Cardiac muscle cell (in vitro differentiated cells and primary cell): ENCODE measurements around the gene BTBD8. TPM values are rescaled to one million over a fixed set of nuclear protein-coding genes. Genes with fewer than 3 reads are reported as not detected.

Source experiments
- DNase-seq, 2 donors: peaks; one replicate each; pipeline versions ENCODE4 v3.0.0 to v3.0.0-alpha.2; 2010 to 2017; ENCODE audit warnings: low read depth in 1 of 2, low spot score in 1 of 2
- H3K27ac ChIP-seq: fragments of 200-600 bp; sonication (generic); 2 replicates; pipeline ENCODE4 v1.5.1; 2016
- H3K27me3 ChIP-seq: fragments of 200-600 bp; sonication (generic); 2 replicates; pipeline ENCODE4 v1.6.0; 2016; ENCODE audit warnings: control low read depth
- H3K36me3 ChIP-seq: fragments of 200-600 bp; sonication (generic); 2 replicates; pipeline ENCODE4 v1.5.1; 2016; ENCODE audit warnings: control low read depth
- H3K4me1 ChIP-seq: fragments of 200-600 bp; sonication (generic); 2 replicates; pipeline ENCODE4 v1.8.1; 2017; ENCODE audit warnings: low read depth, mild to moderate bottlenecking, mixed run types
- H3K4me3 ChIP-seq: fragments of 200-600 bp; sonication (generic); 2 replicates; pipeline ENCODE4 v1.5.1; 2016; ENCODE audit warnings: mild to moderate bottlenecking
- H3K9me3 ChIP-seq: fragments of 200-600 bp; sonication (generic); 2 replicates; pipeline ENCODE4 v1.5.1; 2017; ENCODE audit warnings: low read depth, mild to moderate bottlenecking, control low read depth
- polyA plus RNA-seq: library from polyadenylated mRNA; unstranded; fragments of >200 nt; fragmentation: Nextera tagmentation; extraction: Ambion mirVana; gene quantifications from 2 replicates; pipeline ENCODE4 v1.2.1, GENCODE V29; 2016
- total RNA-seq: library from RNA; depleted of rRNA; stranded (reverse); fragments of >200 nt; gene quantifications from 2 replicates; pipeline ENCODE4 v1.2.3, GENCODE V29; 2016
- TF ChIP-seq, protein P1 (sequence below): IDR thresholded peaks from 2 replicates; pipeline ENCODE4 v1.5.1; 2012; ENCODE audit warnings: low read depth, mild to moderate bottlenecking, low read length

BTBD8 gene
- total and polyA plus RNA-seq, 2 experiments from 2014 or later, result 3.1 to 6.6 TPM

DNA sequence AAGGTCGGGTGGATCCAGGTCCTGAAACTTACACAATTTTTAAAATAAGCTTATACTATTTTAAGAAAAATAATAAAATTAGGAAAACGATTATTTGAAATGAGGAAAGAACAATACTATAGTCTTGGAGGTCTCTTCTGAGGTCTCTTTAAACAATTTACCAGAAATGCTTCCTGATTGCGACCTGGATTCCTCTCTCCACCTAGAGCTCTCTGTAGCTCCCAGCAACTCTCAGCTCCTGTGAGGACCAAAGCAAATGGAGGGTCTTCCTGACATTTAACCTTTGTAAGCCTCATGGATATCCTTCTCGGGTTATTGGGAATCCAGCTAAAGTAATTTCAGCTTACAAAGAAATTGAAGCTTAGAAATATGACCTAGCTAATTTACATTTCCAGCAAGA, 886 bp downstream of the BTBD8 start:
- Histone ChIP-seq H3K36me3 (no peaks in the 10 kb centered on the region), H3K27me3 (no peaks in the 10 kb centered on the region), H3K4me3 (peak overlapping the region; percentile 78), H3K9me3 (no peaks in the 10 kb centered on the region), H3K27ac (peak overlapping the region; percentile 73), H3K4me1 (no peaks in the 10 kb centered on the region)
- DNase-seq, result no peak
- TF ChIP-seq, protein P1, sequence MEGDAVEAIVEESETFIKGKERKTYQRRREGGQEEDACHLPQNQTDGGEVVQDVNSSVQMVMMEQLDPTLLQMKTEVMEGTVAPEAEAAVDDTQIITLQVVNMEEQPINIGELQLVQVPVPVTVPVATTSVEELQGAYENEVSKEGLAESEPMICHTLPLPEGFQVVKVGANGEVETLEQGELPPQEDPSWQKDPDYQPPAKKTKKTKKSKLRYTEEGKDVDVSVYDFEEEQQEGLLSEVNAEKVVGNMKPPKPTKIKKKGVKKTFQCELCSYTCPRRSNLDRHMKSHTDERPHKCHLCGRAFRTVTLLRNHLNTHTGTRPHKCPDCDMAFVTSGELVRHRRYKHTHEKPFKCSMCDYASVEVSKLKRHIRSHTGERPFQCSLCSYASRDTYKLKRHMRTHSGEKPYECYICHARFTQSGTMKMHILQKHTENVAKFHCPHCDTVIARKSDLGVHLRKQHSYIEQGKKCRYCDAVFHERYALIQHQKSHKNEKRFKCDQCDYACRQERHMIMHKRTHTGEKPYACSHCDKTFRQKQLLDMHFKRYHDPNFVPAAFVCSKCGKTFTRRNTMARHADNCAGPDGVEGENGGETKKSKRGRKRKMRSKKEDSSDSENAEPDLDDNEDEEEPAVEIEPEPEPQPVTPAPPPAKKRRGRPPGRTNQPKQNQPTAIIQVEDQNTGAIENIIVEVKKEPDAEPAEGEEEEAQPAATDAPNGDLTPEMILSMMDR, result no peak

DNA sequence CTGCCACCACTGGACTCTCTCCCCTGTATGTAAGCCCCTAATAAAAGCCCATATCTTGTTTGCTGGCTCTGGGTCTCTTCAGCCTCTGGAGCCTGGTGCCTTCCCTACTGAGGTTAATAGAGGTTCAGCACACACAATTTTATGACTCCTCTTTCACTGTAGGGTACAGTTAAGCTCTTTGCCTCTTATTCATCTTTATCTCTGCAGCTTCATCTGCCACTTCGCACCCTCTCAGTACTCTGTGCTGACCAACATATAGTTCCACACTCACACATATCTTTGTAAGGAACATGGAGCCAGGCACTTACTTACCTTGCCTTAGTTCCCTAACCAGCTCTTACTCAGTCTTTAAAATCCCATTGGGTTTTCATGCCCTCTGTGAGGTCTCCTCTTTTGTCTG, 4.5 kb downstream of the BTBD8 start:
- no peak overlapping the region for H3K4me3 ChIP-seq
- no peak for DNase-seq
- no peaks in the 10 kb centered on the region for H3K4me1 ChIP-seq
- H3K27me3 ChIP-seq, result no peaks in the 10 kb centered on the region
- TF ChIP-seq, protein P1, result no peak
- H3K9me3 ChIP-seq, result no peaks in the 10 kb centered on the region
- no peak overlapping the region for H3K27ac ChIP-seq
- H3K36me3 ChIP-seq, result no peaks in the 10 kb centered on the region

DNA sequence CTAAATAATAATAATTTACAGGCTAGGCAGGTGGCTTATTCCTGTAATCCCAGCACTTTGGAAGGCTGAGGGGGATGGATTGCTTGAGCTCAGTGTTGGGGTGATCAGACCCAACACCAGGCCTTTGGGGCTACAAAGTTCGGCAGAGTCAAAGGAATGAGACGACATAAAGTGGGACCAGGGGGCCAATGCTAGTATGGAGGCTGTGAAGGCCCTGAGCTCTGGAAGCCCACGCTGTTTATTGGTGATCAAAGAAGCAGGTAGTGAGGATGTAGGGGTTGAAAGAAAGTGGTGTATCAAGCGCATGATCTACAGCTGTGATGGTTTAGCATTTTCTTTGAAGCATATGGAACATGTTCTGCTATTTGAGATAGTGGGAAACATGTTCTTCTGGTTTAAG, 5.6 kb downstream of the BTBD8 start:
- H3K4me3 ChIP-seq, result no peak overlapping the region
- TF ChIP-seq, protein P1, result no peak
- DNase-seq, result peak; percentile 3 to 9
- no peaks in the 10 kb centered on the region for H3K4me1 ChIP-seq
- H3K9me3 ChIP-seq, result no peaks in the 10 kb centered on the region
- H3K36me3 ChIP-seq, result no peaks in the 10 kb centered on the region
- no peak overlapping the region for H3K27ac ChIP-seq
- no peaks in the 10 kb centered on the region for H3K27me3 ChIP-seq

DNA sequence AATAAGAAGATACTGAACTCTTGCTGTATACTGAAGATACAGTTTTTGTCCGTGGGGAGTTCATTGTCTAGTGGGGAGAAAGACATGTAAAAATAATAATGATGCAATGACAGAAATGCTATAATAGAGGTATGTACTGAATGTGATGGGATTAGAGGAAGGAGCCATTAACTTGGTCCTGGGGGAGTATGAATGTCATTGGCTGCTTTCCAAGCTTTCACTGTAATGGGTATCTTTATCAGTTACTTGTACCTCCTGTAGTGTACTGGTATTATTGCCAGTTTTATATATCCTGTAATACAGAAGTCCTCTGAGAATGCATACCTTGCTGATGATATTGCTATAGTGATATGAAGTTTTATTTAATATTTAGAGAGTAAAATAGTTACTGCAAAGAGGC, 7.4 kb downstream of the BTBD8 start:
- H3K36me3 ChIP-seq, result no peaks in the 10 kb centered on the region
- no peaks in the 10 kb centered on the region for H3K4me1 ChIP-seq
- H3K27me3 ChIP-seq, result no peaks in the 10 kb centered on the region
- TF ChIP-seq, protein P1, result no peak
- DNase-seq, result peak in 1 of 2 donors; percentile 2
- H3K27ac ChIP-seq, result no peak overlapping the region
- no peak overlapping the region for H3K4me3 ChIP-seq
- no peaks in the 10 kb centered on the region for H3K9me3 ChIP-seq

DNA sequence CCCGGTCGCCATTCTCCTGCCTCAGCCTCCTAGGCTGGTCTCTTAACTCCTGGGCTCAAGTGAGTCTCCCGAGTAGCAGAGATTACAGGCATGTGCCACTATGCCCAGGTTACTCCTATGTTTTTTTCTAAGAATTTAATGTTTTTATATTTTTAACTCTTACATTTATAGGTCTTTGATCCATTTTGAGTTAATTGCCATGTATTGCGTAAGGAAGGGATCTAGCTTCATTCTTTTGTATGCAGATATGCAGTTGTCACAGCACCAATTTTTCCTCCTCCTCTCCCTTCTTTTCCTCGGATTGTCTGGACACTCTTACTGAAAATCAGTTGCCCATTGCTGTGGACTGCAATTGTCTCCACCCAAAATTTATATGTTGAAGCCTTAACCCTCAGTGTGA, 11.5 kb downstream of the BTBD8 start:
- Histone ChIP-seq H3K27me3 (no peaks in the 10 kb centered on the region), H3K9me3 (no peaks in the 10 kb centered on the region), H3K36me3 (no peaks in the 10 kb centered on the region), H3K4me1 (no peaks in the 10 kb centered on the region), H3K4me3 (no peak overlapping the region), H3K27ac (no peak overlapping the region)
- DNase-seq, result no peak
- TF ChIP-seq, protein P1, result no peak

DNA sequence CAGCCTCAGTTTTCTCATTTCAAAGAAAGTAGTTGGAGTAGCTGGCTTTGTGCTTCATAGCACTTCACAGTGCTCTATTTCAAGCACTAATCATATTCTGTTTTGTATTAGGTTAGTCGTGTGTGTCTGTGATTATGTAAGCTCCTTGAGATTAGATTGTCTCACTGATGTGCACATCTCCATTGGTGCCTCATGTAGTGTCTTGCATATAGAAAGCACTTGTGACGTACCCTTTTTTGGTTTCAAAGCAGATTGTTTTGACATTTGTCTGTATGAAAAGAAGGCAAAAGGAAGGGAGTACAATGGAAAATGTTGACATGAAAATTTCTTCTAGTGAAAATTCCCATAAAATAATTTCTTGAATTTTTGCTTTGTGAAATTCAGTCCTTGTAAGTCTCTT, 13.9 kb downstream of the BTBD8 start:
- Histone ChIP-seq H3K9me3 (no peaks in the 10 kb centered on the region), H3K4me1 (no peaks in the 10 kb centered on the region), H3K36me3 (no peaks in the 10 kb centered on the region), H3K4me3 (no peak overlapping the region), H3K27ac (no peak overlapping the region), H3K27me3 (no peaks in the 10 kb centered on the region)
- TF ChIP-seq, protein P1, result no peak
- no peak for DNase-seq
